Gastrocnemius medialis (tissue), 4 donors: ENCODE measurements around the gene CCSER2. TPM values are rescaled to one million over a fixed set of nuclear protein-coding genes. Genes with fewer than 3 reads are reported as not detected.

ENCODE experiments used
- ATAC-seq, 2 donors: fragments of 150-250 bp; one replicate each; pipeline ENCODE4 v1.9.1; 2016
- DNase-seq, 2 donors: peaks; one replicate each; pipeline ENCODE4 v3.0.0-alpha.2; 2019
- H3K27ac ChIP-seq, 4 donors: fragments of 200-600 bp; sonication (generic); 1 replicate in 1 of 4; 2 replicates in 3 of 4; pipeline ENCODE4 v1.5.1; 2016 to 2018; ENCODE audit warnings: mild to moderate bottlenecking in 2 of 4, moderate library complexity in 1 of 4
- H3K27me3 ChIP-seq, 3 donors: fragments of 200-600 bp; sonication (generic) in 2 of 3; 1 replicate in 1 of 3; 2 replicates in 2 of 3; pipeline versions ENCODE4 v1.5.1 to v1.6.0; 2016 to 2019; ENCODE audit warnings: mild to moderate bottlenecking in 1 of 3, moderate library complexity in 1 of 3
- H3K36me3 ChIP-seq, 2 donors: fragments of 200-600 bp; sonication (generic) in 1 of 2; one replicate each; pipeline ENCODE4 v1.5.1; 2017 to 2018
- H3K4me1 ChIP-seq, 2 donors: fragments of 200-600 bp; sonication (generic) in 1 of 2; one replicate each; pipeline ENCODE4 v1.5.1; 2016 to 2017; ENCODE audit warnings: mild to moderate bottlenecking in 2 of 2
- H3K4me3 ChIP-seq, 4 donors: fragments of 200-600 bp; sonication (generic) in 3 of 4; 1 replicate in 1 of 4; 2 replicates in 3 of 4; pipeline ENCODE4 v1.5.1; 2016 to 2019; ENCODE audit warnings: mild to moderate bottlenecking in 2 of 4
- H3K9me3 ChIP-seq, 3 donors: fragments of 200-600 bp; sonication (generic) in 2 of 3; 1 replicate in 1 of 3; 2 replicates in 2 of 3; pipeline ENCODE4 v1.5.1; 2016 to 2019
- POLR2A ChIP-seq, 2 donors: fragments of 450-650 bp; IDR thresholded peaks; one replicate each; pipeline ENCODE4 v1.6.1; 2017; ENCODE audit warnings: antibody characterized with exemption in 2 of 2, mild to moderate bottlenecking in 2 of 2, moderate library complexity in 2 of 2
- in situ Hi-C, 4 donors: fragments of 200-750 bp; cut with MboI; loops; one replicate each; pipeline versions ENCODE4 v1.15.0 to v1.8.0; 2017; ENCODE audit warnings: low sequenced_read_pairs in 4 of 4
- intact Hi-C: fragments of 100-400 bp; cut with DNase I; formaldehyde crosslinking; loops from one replicate; pipeline ENCODE4 v1.15.1; 2023; ENCODE audit warnings: low total_unique reads
- total RNA-seq, 4 donors: library from RNA; depleted of rRNA; stranded (reverse); fragments of >200 nt; gene quantifications; one replicate each; pipeline versions ENCODE4 v1.1.0 to v1.2.3, GENCODE V29; 2016
- TF ChIP-seq, protein P1 (sequence below), 5 experiments: fragments of 450-650 bp in 3 of 5; fragments of 200-600 bp in 2 of 5; sonication (generic) in 2 of 5; IDR thresholded peaks in 4 of 5; conservative IDR thresholded peaks in 1 of 5; 1 replicate in 4 of 5; 2 replicates in 1 of 5; pipeline ENCODE4 v1.5.1; 2016 to 2019; ENCODE audit warnings: antibody characterized with exemption in 5 of 5, mild to moderate bottlenecking in 3 of 5, moderate library complexity in 3 of 5

The CCSER2 gene
- total RNA-seq, 4 donors from 2014 or later = 39.8 to 61.8 (median 49.2) TPM

DNA sequence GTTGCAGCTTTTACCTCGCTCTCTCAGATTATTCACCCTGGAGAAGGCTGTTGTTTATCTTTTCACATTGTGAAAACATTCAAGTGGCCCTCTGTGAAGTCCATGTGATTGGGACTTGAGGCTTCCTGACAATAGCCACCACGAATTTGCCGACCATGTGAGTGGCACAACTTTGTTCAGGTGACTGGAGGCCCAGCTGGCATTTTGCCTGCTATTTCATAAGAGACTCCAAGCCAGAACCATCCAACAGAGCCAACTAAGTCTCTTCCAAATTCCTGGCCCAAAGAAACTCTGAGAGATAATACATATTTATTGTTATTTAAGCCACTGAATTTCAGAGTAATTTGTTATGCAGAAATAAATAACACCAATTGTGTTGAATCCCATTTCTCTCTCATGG, 38.2 kb upstream of the CCSER2 start:
- DNase-seq (no peak), ATAC-seq (no peak)
- TF ChIP-seq POLR2A (IDR thresholded peaks at IDR 0.05) = no peak
- TF ChIP-seq, protein P1, sequence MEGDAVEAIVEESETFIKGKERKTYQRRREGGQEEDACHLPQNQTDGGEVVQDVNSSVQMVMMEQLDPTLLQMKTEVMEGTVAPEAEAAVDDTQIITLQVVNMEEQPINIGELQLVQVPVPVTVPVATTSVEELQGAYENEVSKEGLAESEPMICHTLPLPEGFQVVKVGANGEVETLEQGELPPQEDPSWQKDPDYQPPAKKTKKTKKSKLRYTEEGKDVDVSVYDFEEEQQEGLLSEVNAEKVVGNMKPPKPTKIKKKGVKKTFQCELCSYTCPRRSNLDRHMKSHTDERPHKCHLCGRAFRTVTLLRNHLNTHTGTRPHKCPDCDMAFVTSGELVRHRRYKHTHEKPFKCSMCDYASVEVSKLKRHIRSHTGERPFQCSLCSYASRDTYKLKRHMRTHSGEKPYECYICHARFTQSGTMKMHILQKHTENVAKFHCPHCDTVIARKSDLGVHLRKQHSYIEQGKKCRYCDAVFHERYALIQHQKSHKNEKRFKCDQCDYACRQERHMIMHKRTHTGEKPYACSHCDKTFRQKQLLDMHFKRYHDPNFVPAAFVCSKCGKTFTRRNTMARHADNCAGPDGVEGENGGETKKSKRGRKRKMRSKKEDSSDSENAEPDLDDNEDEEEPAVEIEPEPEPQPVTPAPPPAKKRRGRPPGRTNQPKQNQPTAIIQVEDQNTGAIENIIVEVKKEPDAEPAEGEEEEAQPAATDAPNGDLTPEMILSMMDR (IDR thresholded peaks at IDR 0.05 in 4 of 5, conservative IDR thresholded peaks at IDR 0.05 in 1 of 5) = no peak
- no peaks in the 10 kb centered on the region for H3K36me3 ChIP-seq
- H3K27ac ChIP-seq = no peak overlapping the region
- no peaks in the 10 kb centered on the region for H3K9me3 ChIP-seq
- in situ Hi-C loops (no loop called here), intact Hi-C loops (no loop called here)
- no peaks in the 10 kb centered on the region for H3K27me3 ChIP-seq
- H3K4me3 ChIP-seq = no peak overlapping the region
- no peaks in the 10 kb centered on the region for H3K4me1 ChIP-seq

DNA sequence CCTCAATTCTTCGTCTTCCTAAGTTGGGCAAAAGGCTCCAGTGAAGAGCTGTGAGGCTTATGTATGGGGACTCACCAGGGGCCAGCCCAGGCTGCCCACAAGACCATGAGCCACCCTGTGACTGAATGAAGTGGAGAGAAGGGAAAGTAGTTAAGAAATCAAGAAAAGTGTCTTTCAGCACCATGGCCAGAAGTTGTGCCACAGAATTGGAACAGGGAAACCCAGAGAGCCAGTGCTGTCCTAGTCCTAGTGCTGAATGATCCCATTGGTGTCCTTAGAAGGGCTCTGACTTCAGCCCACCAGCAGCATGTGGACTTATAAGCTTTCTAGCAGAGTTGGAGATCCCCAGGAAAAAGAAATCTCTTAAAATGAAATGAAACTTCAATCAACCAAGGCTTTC, 37.0 kb upstream of the CCSER2 start:
- ATAC-seq = no peak
- in situ Hi-C loops = no loop called here
- intact Hi-C loops = no loop called here

DNA sequence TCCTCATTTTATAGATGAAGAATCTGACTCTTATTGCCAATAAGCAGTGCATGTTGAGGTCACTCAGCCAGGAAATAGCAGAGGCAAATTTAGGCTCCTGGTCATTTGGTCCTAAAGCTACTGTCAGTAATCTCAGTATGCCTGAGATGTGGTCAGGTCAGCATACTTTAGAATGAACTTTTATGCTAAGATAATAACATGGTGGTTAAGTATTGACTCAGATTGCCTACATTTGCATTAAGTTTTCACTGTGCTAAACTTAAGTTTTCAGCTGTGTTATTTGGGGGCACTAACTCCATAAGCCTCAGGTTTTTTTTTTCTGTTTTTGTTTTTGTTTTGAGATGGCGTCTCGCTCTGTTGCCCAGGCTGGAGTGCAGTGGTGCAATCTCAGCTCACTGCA, 35.9 kb upstream of the CCSER2 start:
- no peak overlapping the region for H3K4me3 ChIP-seq
- ATAC-seq (no peak), DNase-seq (no peak)
- H3K9me3 ChIP-seq = no peaks in the 10 kb centered on the region
- no peaks in the 10 kb centered on the region for H3K27me3 ChIP-seq
- H3K4me1 ChIP-seq = no peaks in the 10 kb centered on the region
- in situ Hi-C loops = no loop called here
- intact Hi-C loops = no loop called here
- TF ChIP-seq, protein P1 (IDR thresholded peaks at IDR 0.05 in 4 of 5, conservative IDR thresholded peaks at IDR 0.05 in 1 of 5) = no peak
- TF ChIP-seq POLR2A (IDR thresholded peaks at IDR 0.05) = no peak
- no peaks in the 10 kb centered on the region for H3K36me3 ChIP-seq
- H3K27ac ChIP-seq = no peak overlapping the region

More for the DNA sequence above, 37.0 kb upstream of the CCSER2 start:
- Histone ChIP-seq H3K27me3 (no peaks in the 10 kb centered on the region), H3K9me3 (no peaks in the 10 kb centered on the region), H3K27ac (no peak overlapping the region), H3K4me1 (no peaks in the 10 kb centered on the region), H3K4me3 (no peak overlapping the region), H3K36me3 (no peaks in the 10 kb centered on the region)
- TF ChIP-seq, protein P1 (IDR thresholded peaks at IDR 0.05 in 4 of 5, conservative IDR thresholded peaks at IDR 0.05 in 1 of 5) = no peak
- no peak for TF ChIP-seq POLR2A (IDR thresholded peaks at IDR 0.05)
- DNase-seq = no peak

DNA sequence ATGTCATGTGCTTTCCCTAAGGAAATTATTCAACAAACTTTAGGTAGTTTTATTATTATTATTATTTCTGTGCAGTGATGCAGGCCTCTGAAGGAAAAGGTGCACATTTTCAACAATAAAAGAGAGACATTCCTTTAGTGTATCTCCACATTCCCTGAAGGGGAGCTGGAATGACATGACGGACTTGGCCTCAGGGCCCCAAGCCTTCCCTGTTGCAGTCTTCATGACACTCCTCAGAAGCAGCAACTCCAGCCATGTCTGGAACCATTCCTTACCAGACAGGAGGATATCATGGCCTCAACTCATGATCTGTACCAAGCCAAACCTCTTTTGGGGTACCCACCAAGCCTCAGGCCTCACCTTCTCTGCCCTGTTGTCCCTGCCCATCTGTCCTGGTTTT, 35.2 kb upstream of the CCSER2 start:
- H3K27ac ChIP-seq = no peak overlapping the region
- no peak for TF ChIP-seq POLR2A (IDR thresholded peaks at IDR 0.05)
- TF ChIP-seq, protein P1 (IDR thresholded peaks at IDR 0.05 in 4 of 5, conservative IDR thresholded peaks at IDR 0.05 in 1 of 5) = no peak
- H3K9me3 ChIP-seq = no peaks in the 10 kb centered on the region
- no peaks in the 10 kb centered on the region for H3K36me3 ChIP-seq
- H3K4me1 ChIP-seq = no peaks in the 10 kb centered on the region
- no peak overlapping the region for H3K4me3 ChIP-seq
- ATAC-seq (no peak), DNase-seq (no peak)
- intact Hi-C loops (no loop called here), in situ Hi-C loops (no loop called here)
- H3K27me3 ChIP-seq = no peaks in the 10 kb centered on the region

DNA sequence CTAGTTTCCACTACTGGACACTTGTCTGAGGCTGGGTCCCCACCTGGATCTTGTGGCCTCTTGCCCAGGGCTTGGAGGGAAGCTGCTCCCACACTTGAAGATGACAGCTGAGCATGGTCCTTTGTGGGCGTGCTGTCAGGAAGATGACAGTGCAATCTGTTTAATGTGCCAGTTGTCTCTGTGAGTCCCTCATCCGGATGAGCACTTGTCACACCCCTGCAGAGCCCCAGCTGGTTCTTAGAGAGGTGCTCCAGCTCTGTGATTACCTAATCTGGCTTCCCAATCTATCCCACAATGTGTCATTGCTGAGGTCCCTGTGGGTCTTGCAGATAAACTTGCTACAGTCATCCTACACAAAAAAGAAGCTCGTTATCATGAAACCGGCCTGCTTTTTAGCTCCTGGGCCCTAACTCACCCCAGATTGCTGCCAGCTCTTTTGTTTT, 34.8 kb upstream of the CCSER2 start:
- H3K4me1 ChIP-seq = no peaks in the 10 kb centered on the region
- H3K27ac ChIP-seq = no peak overlapping the region
- in situ Hi-C loops (no loop called here), intact Hi-C loops (no loop called here)
- no peaks in the 10 kb centered on the region for H3K9me3 ChIP-seq
- H3K4me3 ChIP-seq = no peak overlapping the region
- no peaks in the 10 kb centered on the region for H3K36me3 ChIP-seq
- ATAC-seq (no peak), DNase-seq (no peak)
- no peaks in the 10 kb centered on the region for H3K27me3 ChIP-seq
- TF ChIP-seq POLR2A (IDR thresholded peaks at IDR 0.05) = no peak
- TF ChIP-seq, protein P1 (IDR thresholded peaks at IDR 0.05 in 4 of 5, conservative IDR thresholded peaks at IDR 0.05 in 1 of 5) = no peak
